Heart right ventricle (tissue), 16 donors: ENCODE measurements around the gene FKBP2. TPM values are rescaled to one million over a fixed set of nuclear protein-coding genes. Genes with fewer than 3 reads are reported as not detected.

Source experiments
- ATAC-seq, 8 donors: fragments of 200-7000 bp; cut with Tn5 transposase; one replicate each; pipeline ENCODE4 v1.9.1; 2020; ENCODE audit warnings: mild to moderate bottlenecking in 8 of 8, moderate library complexity in 8 of 8, moderate number of reproducible peaks in 1 of 8
- DNase-seq, 2 donors: peaks; one replicate each; pipeline ENCODE4 v3.0.0-alpha.2; 2020
- H3K27ac ChIP-seq, 10 donors: fragments of 200-600 bp; sonication (generic) in 2 of 10; one replicate each; pipeline versions ENCODE4 v1.5.0 to v1.8.0; 2020 to 2022; ENCODE audit warnings: mild to moderate bottlenecking in 3 of 10
- H3K27me3 ChIP-seq, 7 donors: fragments of 200-600 bp; one replicate each; pipeline ENCODE4 v1.8.0; 2021 to 2022; ENCODE audit warnings: mild to moderate bottlenecking in 2 of 7
- H3K36me3 ChIP-seq, 9 donors: fragments of 200-600 bp; sonication (generic) in 1 of 9; one replicate each; pipeline versions ENCODE4 v1.5.0 to v1.8.0; 2020 to 2022; ENCODE audit warnings: mild to moderate bottlenecking in 2 of 9
- H3K4me1 ChIP-seq, 9 donors: fragments of 200-600 bp; sonication (generic) in 1 of 9; one replicate each; pipeline versions ENCODE4 v1.5.0 to v1.8.0; 2020 to 2022; ENCODE audit warnings: mild to moderate bottlenecking in 4 of 9
- H3K4me3 ChIP-seq, 10 donors: fragments of 200-600 bp; sonication (generic) in 2 of 10; one replicate each; pipeline versions ENCODE4 v1.5.0 to v1.8.0; 2020 to 2022; ENCODE audit warnings: mild to moderate bottlenecking in 7 of 10, moderate library complexity in 2 of 10
- H3K9me3 ChIP-seq, 11 donors: fragments of 200-600 bp in 10 of 11; sonication (generic) in 2 of 11; one replicate each; pipeline versions ENCODE4 v1.5.0 to v1.8.0; 2013 to 2022; ENCODE audit warnings: mild to moderate bottlenecking in 2 of 11, control low read depth in 1 of 11, moderate library complexity in 1 of 11
- CTCF ChIP-seq, 9 donors: fragments of 200-600 bp; sonication (generic) in 2 of 9; IDR thresholded peaks; one replicate each; pipeline versions ENCODE4 v1.5.0 to v1.8.0; 2021 to 2022; ENCODE audit warnings: antibody characterized with exemption in 9 of 9, mild to moderate bottlenecking in 5 of 9, moderate library complexity in 1 of 9
- WGBS, 2 donors: extraction: QIAGEN DNeasy Blood & Tissue Kit; methylation state at CpG; one replicate each; pipeline ENCODE4 v1.1.7; 2013; ENCODE audit warnings: inconsistent platforms in 1 of 2; 5-methylcytosine and 5-hydroxymethylcytosine counted together
- intact Hi-C, 10 donors: fragments of 100-400 bp; cut with DNase I; formaldehyde crosslinking; loops; one replicate each; pipeline versions ENCODE4 v1.11.1 to v1.14.2; 2022
- polyA plus RNA-seq, 2 donors: library from polyadenylated mRNA; stranded (reverse); fragments of 200-250 nt; gene quantifications; one replicate each; pipeline ENCODE4 v1.2.3, GENCODE V29; 2013
- total RNA-seq, 10 donors: library from RNA; stranded (reverse); fragmentation: NEBNext Ultra II Directional in 3 of 10; extraction: Animal tissue kit (Norgen Biotek cat#: 25700) in 3 of 10; gene quantifications; one replicate each; pipeline versions ENCODE4 v1.2.1 to v1.2.4, GENCODE V29; 2021 to 2023
- donor health status: Arrhythmogenic right ventricular cardiomyopathy.
- donor health status: ischemic (EF 13 %, LVEDD 7.1; RV severe dilation, severe dysfunction).
- donor health status: healthy with polysubstance abuse.
- donor health status: DM: no; HTN: yes; CAD: no.
- donor health status: DM: no; HTN: no; CAD: no.
- donor health status: ischemic (EF 25% LVEDD 6.9; RV normal size, moderate dysfunction).
- donor health status: ischemic (EF 25% LVEDD 5.7; RV mildly dilated, moderate dysfunction).
- donor health status: healthy.
- donor health status: DM: yes; HTN: yes; CAD: no.
- donor health status: Ischemic cardiomyopathy.
- donor health status: ischemic (EF 35%, LVEDD 5.7; RV mildly dilated, moderate dysfunction).
- donor health status: nonischemic (EF 11% LVEDD 7.7; RV severe dilation, severe dysfunction).
- donor health status: DM: yes; HTN: yes; CAD: no.
- donor health status: PGD.
- donor health status: ischemic (EF 29% LVEDD 5.4; RV normal size, mild dysfunction).
- donor health status: nonischemic (EF 23%, LVEDD 6.1; RV moderate dilation, normal function).

The FKBP2 gene
- total and polyA plus RNA-seq, 12 donors: 40.2 to 404 (median 49.4) TPM

DNA sequence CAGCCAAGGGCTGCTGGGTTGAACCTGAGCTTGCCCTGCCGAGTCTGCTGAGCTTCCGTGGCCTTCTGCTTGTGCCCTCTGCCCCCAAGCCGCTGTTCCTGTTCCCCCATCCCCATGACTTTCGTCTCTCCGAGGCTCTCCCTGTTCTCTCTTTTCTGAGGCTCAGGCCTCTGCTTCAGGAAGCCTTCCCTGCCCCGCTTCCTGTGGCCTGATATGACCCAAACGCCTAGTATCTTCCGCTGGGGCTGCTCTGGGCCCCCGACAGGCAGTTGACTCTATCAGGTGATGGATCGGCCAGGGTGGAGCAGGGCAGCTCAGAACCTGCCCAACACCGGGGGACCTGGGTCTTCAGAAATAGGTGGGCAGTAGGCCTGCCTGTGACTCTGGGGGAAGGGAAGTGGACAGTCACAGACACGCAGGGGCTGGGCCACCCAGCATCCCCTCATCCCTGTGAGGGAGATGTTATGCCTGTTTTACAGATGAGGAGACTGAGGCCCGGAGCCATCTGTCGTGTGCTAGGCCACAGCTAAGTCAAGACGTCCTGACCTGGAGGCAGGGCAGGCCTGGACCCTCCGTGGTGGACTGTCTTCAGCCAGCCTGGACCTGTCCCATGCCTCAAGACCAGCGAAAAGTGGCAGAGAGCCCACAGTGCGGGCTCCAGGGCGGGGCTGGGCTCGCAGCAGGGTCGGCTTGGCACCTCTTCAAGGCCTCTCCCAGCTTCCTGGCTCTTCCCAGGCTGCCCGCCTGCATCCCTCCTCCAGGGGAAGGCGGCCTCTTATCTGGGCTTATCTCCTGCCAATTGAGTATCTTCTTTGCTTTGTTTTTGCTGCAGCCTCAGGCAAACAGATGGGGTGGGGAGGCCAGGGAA is 27.4 kb downstream of the FKBP2 start:
- no peak for TF ChIP-seq CTCF (IDR thresholded peaks at IDR 0.05)
- peak overlapping the region; percentile 58 to 100 (median 98) for H3K27ac ChIP-seq
- H3K4me3 ChIP-seq: peak overlapping the region; percentile 63 to 90 (median 74)
- intact Hi-C loops: loop anchor here in 1 of 10 donors (1.0 to 2.0 kb wide), 2 partner anchors 17 to 64 kb away; partner anchors contain the start of gene PLCB3
- no peaks in the 10 kb centered on the region for H3K9me3 ChIP-seq
- H3K4me1 ChIP-seq: peaks cover 18 to 49% (median 36%) of the 10 kb centered on the region in 9 donors
- 31 to 36% methylated on average over 23 of the region's 23 CpGs for WGBS, 2 donors
- peaks cover 0 to 42% (median 9%) of the 10 kb centered on the region in 9 donors for H3K36me3 ChIP-seq
- ATAC-seq (peak in 2 of 8 donors; percentile 0), DNase-seq (peak; percentile 58 to 74)
- no peaks in the 10 kb centered on the region for H3K27me3 ChIP-seq

DNA sequence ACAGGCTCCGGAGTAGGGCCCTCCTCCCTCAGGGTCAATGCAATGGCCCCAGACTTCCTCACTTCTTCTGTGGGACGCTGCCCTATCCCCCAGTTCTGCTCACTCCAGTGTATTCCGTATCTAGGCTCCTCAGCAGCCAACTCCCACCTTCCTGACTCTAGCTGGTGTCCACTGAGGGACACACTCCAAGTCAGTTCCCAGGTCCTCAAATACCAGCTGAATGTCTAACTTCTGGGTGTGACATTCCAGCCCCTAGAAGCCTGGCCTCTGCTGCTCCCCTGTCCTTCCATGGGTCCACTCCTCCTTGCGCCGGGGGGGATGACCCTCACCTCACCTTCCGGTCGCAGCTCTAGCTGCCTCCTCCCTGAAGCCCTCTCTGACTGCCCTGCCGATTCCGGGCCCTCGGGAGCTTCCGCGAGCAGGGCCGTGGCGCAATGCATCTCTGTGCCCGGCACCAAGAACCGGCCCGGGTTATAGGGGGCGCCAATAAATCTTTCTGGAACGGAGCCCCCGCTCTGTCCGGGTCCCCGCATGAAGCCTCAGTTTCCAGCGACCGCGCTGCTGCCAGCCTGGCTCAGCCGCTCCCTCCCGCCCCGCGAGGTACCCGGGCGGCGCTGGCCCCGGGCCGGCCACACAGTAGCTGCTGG is 28.1 kb downstream of the FKBP2 start:
- WGBS, 2 donors: 1% methylated on average over 34 of the region's 34 CpGs

DNA sequence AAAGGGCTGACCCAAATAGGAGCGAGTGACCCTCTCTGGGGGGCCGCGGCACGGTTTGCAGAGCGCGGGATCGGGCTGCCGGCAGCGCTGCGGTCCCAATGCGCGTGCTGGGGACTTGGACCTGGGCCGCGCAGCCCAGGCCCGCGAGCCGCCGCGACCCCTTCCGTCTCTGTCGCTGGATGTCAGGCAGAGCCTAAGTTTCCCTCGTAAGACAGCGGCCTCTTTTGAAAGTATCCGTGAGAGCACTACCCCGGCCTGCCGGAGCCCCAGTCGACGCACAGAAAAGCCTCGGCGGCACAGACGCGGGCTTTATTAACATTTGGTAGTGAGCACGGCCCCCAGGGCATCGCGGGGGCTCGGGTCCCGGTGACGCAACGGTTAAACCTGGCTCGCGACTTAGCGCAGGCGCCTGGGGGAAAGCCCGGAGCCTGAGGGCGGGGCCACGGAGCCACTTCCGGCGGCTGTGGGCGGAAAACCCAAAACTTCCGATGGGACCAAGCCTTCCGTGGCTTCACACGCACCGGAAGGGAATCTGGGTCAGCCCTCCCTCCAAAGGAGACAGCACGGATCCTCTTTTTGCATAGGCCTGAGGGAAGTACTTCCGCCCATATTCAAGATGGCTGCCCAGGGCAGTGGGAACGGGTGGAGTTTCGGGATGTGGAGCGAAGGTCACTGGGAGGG is 28.8 kb downstream of the FKBP2 start:
- peaks cover 0 to 27% (median 9%) of the 10 kb centered on the region in 9 donors for H3K36me3 ChIP-seq
- 0 to 1% methylated on average over 53 to 58 of the region's 58 CpGs for WGBS, 2 donors
- H3K27me3 ChIP-seq: no peaks in the 10 kb centered on the region
- intact Hi-C loops: loop anchor here in 5 of 10 donors (1.0 to 2.0 kb wide), 7 partner anchors 15 to 35 kb away; partner anchors contain the start of genes GPR137 (in 5 of the 5), BAD (in 4 of the 5), FKBP2 (in 3 of the 5) and PLCB3 (in 2 of the 5)
- H3K4me3 ChIP-seq: peak overlapping the region; percentile 70 to 90 (median 79)
- ATAC-seq (peak; percentile 86 to 92 (median 90)), DNase-seq (peak; percentile 97 to 99)
- peak in 5 of 9 donors; percentile 2 to 56 (median 39) for TF ChIP-seq CTCF (IDR thresholded peaks at IDR 0.05)
- peaks cover 18 to 55% (median 36%) of the 10 kb centered on the region in 9 donors for H3K4me1 ChIP-seq
- H3K27ac ChIP-seq: peak overlapping the region; percentile 89 to 100 (median 98)
- H3K9me3 ChIP-seq: no peaks in the 10 kb centered on the region

More for the DNA sequence above, 28.1 kb downstream of the FKBP2 start:
- peak in 5 of 8 donors; percentile 3 to 24 (median 6) for ATAC-seq
- H3K4me3 ChIP-seq: peak overlapping the region; percentile 63 to 90 (median 74)
- TF ChIP-seq CTCF (IDR thresholded peaks at IDR 0.05): peak in 1 of 9 donors; percentile 4
- peaks cover 0 to 34% (median 9%) of the 10 kb centered on the region in 9 donors for H3K36me3 ChIP-seq
- intact Hi-C loops: loop anchor here in 2 of 10 donors (1.0 to 2.0 kb wide), 3 partner anchors 18 to 65 kb away; partner anchors contain the start of gene PLCB3 (in 2 of the 2)
- H3K27ac ChIP-seq: peak overlapping the region; percentile 58 to 100 (median 98)
- peak; percentile 69 to 73 for DNase-seq
- no peaks in the 10 kb centered on the region for H3K9me3 ChIP-seq
- no peaks in the 10 kb centered on the region for H3K27me3 ChIP-seq
- peaks cover 18 to 55% (median 36%) of the 10 kb centered on the region in 9 donors for H3K4me1 ChIP-seq
